Activated CD8-positive, alpha-beta memory T cell treated with anti-CD3 and anti-CD28 coated beads, Interleukin-2, amount 50 U/mL, for 24 hours (primary cell): ENCODE results near the gene DNAJC25.
"Not testable (repeated sequence)": the region's sequence is repeated elsewhere in the genome, so short reads cannot be mapped to it uniquely, and the experiment has no call there.

Experiments used
- DNase-seq: peaks from one replicate; pipeline ENCODE4 v3.0.0-alpha.2; 2020; ENCODE audit errors: extremely low read depth

DNAJC25 gene

GRCh38 chr9:111631214-111631971 is at the start of gene DNAJC25:
Gene DNAJC25, plus strand, starts transcription at chr9:111631334. Its CDS starts 74 bp downstream, at chr9:111631408.
- DNase-seq = peak; percentile 89

- no peak for DNase-seq
Observed at GRCh38 chr9:111582888-111583287, 48.2 kb upstream of the DNAJC25 start.

- DNase-seq = no peak
Observed at GRCh38 chr9:111586378-111586777, 44.8 kb upstream of the DNAJC25 start.

- no peak for DNase-seq
Observed at GRCh38 chr9:111588846-111589245, 42.3 kb upstream of the DNAJC25 start.

- DNase-seq = peak; percentile 7
Observed at GRCh38 chr9:111597852-111598732, 33.0 kb upstream of the DNAJC25 start.

GRCh38 chr9:111598733-111599091 is 32.4 kb upstream of the DNAJC25 start:
- DNase-seq = no peak

GRCh38 chr9:111599092-111599954 is 31.8 kb upstream of the DNAJC25 start, which contains the start of gene PTGR1:
Gene PTGR1, minus strand, starts transcription at chr9:111599647. Its CDS starts 2,225 bp downstream, at chr9:111597422.
- no peak for DNase-seq

GRCh38 chr9:111599955-111600343 is 31.2 kb upstream of the DNAJC25 start:
- no peak for DNase-seq

GRCh38 chr9:111601237-111602018 is 29.7 kb upstream of the DNAJC25 start:
- DNase-seq = no peak

- no peak for DNase-seq
Observed at GRCh38 chr9:111603041-111603440, 28.1 kb upstream of the DNAJC25 start.

- no peak for DNase-seq
Observed at GRCh38 chr9:111604054-111604615, 27.0 kb upstream of the DNAJC25 start.

GRCh38 chr9:111605041-111605559 is 26.0 kb upstream of the DNAJC25 start:
- DNase-seq = no peak

GRCh38 chr9:111610149-111610548 is 21.0 kb upstream of the DNAJC25 start:
- no peak for DNase-seq

GRCh38 chr9:111610845-111611244 is 20.3 kb upstream of the DNAJC25 start:
- DNase-seq = no peak

GRCh38 chr9:111613436-111614040 is 17.6 kb upstream of the DNAJC25 start:
- no peak for DNase-seq

GRCh38 chr9:111615928-111616327 is 15.2 kb upstream of the DNAJC25 start:
- DNase-seq = no peak

GRCh38 chr9:111617349-111617748 is 13.8 kb upstream of the DNAJC25 start:
- not testable (repeated sequence) for DNase-seq

GRCh38 chr9:111621895-111622480 is 9.1 kb upstream of the DNAJC25 start:
- DNase-seq = peak; percentile 10

GRCh38 chr9:111622626-111623025 is 8.5 kb upstream of the DNAJC25 start:
- no peak for DNase-seq
